ENCODE results near the gene SAA2. TPM values are rescaled to one million over a fixed set of nuclear protein-coding genes. Genes with fewer than 3 reads are reported as not detected.

Gene SAA2
- total RNA-seq, 1 experiment from 2014 or later = not detected

DNA sequence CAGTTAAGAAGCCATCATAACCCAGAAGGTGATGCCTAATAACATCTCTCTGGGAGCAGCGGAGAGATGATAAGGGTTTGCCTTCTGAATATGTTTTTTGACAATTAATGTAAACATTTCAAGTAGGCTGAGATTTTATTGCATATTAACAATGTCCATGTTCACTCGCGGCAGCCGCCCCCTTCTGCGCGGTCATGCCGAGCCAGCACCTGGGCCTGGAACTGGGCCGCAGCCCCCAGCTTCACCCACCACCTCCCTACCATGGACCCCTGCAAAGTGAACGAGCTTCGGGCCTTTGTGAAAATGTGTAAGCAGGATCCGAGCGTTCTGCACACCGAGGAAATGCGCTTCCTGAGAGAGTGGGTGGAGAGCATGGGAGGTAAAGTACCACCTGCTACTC lies 13.3 kb upstream of the SAA2 start:
- H3K9me2 ChIP-seq (replicated peaks; ENCODE audit: low read length) = no peaks in the 10 kb centered on the region
- no peaks in the 10 kb centered on the region for H3K4me1 ChIP-seq (ENCODE audit: insufficient read depth, low read length)
- intact Hi-C loops (cut with micrococcal nuclease) = no loop called here
- H3K27me3 ChIP-seq (ENCODE audit: low read length) = peaks cover 17% of the 10 kb centered on the region
- POLR2A ChIA-PET (ENCODE audit: unreplicated experiment) = no interaction called here
- CTCF ChIA-PET = no interaction called here
- no peaks in the 10 kb centered on the region for H3K36me3 ChIP-seq (ENCODE audit: low read depth, low read length)
- no peak overlapping the region for H2AFZ ChIP-seq (ENCODE audit: low read length)
- no peak overlapping the region for H3K27ac ChIP-seq (ENCODE audit: low read length)
- no peaks in the 10 kb centered on the region for H4K20me1 ChIP-seq (ENCODE audit: low read length)
- no peak for TF ChIP-seq EZH2phosphoT487 (IDR thresholded peaks at IDR 0.05; ENCODE audit: borderline replicate concordance, low read length)
- TF ChIP-seq, protein P1, sequence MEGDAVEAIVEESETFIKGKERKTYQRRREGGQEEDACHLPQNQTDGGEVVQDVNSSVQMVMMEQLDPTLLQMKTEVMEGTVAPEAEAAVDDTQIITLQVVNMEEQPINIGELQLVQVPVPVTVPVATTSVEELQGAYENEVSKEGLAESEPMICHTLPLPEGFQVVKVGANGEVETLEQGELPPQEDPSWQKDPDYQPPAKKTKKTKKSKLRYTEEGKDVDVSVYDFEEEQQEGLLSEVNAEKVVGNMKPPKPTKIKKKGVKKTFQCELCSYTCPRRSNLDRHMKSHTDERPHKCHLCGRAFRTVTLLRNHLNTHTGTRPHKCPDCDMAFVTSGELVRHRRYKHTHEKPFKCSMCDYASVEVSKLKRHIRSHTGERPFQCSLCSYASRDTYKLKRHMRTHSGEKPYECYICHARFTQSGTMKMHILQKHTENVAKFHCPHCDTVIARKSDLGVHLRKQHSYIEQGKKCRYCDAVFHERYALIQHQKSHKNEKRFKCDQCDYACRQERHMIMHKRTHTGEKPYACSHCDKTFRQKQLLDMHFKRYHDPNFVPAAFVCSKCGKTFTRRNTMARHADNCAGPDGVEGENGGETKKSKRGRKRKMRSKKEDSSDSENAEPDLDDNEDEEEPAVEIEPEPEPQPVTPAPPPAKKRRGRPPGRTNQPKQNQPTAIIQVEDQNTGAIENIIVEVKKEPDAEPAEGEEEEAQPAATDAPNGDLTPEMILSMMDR (conservative IDR thresholded peaks at IDR 0.05; ENCODE audit: low read depth, low read length) = no peak
- TF ChIP-seq EZH2 (IDR thresholded peaks at IDR 0.05; ENCODE audit: low read length, unreplicated experiment) = no peak
- no peaks in the 10 kb centered on the region for H3K79me2 ChIP-seq (ENCODE audit: low read length)
- no peaks in the 10 kb centered on the region for H3K9me3 ChIP-seq (ENCODE audit: low read length)
- no peak overlapping the region for H3K4me2 ChIP-seq (ENCODE audit: low read length)
- BruUV-seq (replicated peaks) = no TSS peak
- no peak for ATAC-seq
- no peak for DNase-seq
- no peak overlapping the region for H3K9ac ChIP-seq (ENCODE audit: low read length)
- no peak overlapping the region for H3K4me3 ChIP-seq (ENCODE audit: low read length)
- H3F3A ChIP-seq (ENCODE audit: low read length, unreplicated experiment) = no peaks in the 10 kb centered on the region

DNA sequence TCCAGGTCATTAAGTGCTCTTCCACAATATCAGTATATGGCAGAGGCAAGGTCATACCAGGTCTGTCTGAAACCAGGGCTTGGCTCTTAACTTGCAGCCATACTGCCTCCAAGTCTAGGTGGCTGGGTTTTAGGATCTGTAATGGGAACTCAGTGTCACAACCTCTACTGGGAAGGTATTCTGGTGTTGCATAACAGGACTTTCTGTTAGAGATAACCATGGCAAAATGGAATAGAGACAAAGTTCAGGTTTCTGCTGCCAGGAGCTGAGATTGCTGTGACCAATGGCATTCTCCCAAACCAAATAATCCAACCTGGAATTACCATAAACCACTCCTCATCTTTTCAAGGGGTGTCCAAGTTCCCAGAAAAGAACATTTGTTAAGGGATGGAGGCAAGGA lies 10.8 kb upstream of the SAA2 start:
- Histone ChIP-seq H3K9me2 (replicated peaks; ENCODE audit: low read length) (no peaks in the 10 kb centered on the region), H3K4me3 (ENCODE audit: low read length) (no peak overlapping the region), H3K27me3 (ENCODE audit: low read length) (peaks cover 19% of the 10 kb centered on the region), H3K79me2 (ENCODE audit: low read length) (no peaks in the 10 kb centered on the region), H3K36me3 (ENCODE audit: low read depth, low read length) (no peaks in the 10 kb centered on the region), H3K4me1 (ENCODE audit: insufficient read depth, low read length) (no peaks in the 10 kb centered on the region), H3K9me3 (ENCODE audit: low read length) (no peaks in the 10 kb centered on the region), H2AFZ (ENCODE audit: low read length) (no peak overlapping the region), H3K27ac (ENCODE audit: low read length) (no peak overlapping the region), H4K20me1 (ENCODE audit: low read length) (no peaks in the 10 kb centered on the region), H3K4me2 (ENCODE audit: low read length) (no peak overlapping the region), H3K9ac (ENCODE audit: low read length) (no peak overlapping the region), H3F3A (ENCODE audit: low read length, unreplicated experiment) (no peaks in the 10 kb centered on the region)
- CTCF ChIA-PET = no interaction called here
- BruUV-seq (replicated peaks) = no TSS peak
- DNase-seq (no peak), ATAC-seq (no peak)
- TF ChIP-seq EZH2 (IDR thresholded peaks at IDR 0.05; ENCODE audit: low read length, unreplicated experiment) = no peak
- TF ChIP-seq, protein P1 (conservative IDR thresholded peaks at IDR 0.05; ENCODE audit: low read depth, low read length) = no peak
- no peak for TF ChIP-seq EZH2phosphoT487 (IDR thresholded peaks at IDR 0.05; ENCODE audit: borderline replicate concordance, low read length)
- POLR2A ChIA-PET (ENCODE audit: unreplicated experiment) = no interaction called here
- intact Hi-C loops (cut with micrococcal nuclease) = no loop called here

DNA sequence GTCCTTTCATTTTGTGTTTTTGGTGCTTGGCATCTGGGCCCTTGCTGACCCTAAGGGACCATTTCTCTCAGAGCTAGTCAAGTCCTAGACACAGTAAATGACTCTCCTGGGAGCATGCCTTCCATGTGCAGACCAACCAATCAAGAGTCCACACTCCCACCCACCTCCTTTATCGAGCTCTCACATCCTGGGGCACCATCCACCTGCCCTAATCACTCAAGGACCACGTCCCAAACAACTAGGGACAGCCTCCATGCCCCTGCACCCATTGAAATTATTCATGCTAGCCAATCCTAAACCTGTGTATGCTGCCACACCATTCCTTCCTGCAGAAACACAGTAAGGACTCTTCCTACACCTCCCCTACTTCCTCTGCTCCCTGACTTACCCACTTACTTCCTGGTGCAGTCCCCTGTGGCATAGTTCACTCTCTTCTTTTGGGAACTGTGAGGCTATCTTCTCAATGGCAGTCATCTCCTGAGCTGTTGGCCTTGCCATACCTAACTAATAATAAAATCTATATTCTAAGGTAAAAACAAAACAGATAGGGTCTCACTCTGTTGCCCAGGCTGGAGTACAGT lies 6.4 kb upstream of the SAA2 start:
- no peak overlapping the region for H3K9ac ChIP-seq (ENCODE audit: low read length)
- ATAC-seq (no peak), DNase-seq (no peak)
- no peaks in the 10 kb centered on the region for H3K79me2 ChIP-seq (ENCODE audit: low read length)
- H3K9me2 ChIP-seq (replicated peaks; ENCODE audit: low read length) = no peaks in the 10 kb centered on the region
- H2AFZ ChIP-seq (ENCODE audit: low read length) = no peak overlapping the region
- H3K4me1 ChIP-seq (ENCODE audit: insufficient read depth, low read length) = no peaks in the 10 kb centered on the region
- H3K27ac ChIP-seq (ENCODE audit: low read length) = no peak overlapping the region
- H3K27me3 ChIP-seq (ENCODE audit: low read length) = peaks cover 14% of the 10 kb centered on the region
- no peaks in the 10 kb centered on the region for H3K9me3 ChIP-seq (ENCODE audit: low read length)
- no peaks in the 10 kb centered on the region for H3F3A ChIP-seq (ENCODE audit: low read length, unreplicated experiment)
- ChIA-PET CTCF (no interaction called here), POLR2A (ENCODE audit: unreplicated experiment) (no interaction called here)
- H4K20me1 ChIP-seq (ENCODE audit: low read length) = no peaks in the 10 kb centered on the region
- TF ChIP-seq, protein P1 (conservative IDR thresholded peaks at IDR 0.05; ENCODE audit: low read depth, low read length) = no peak
- no peak overlapping the region for H3K4me3 ChIP-seq (ENCODE audit: low read length)
- no TSS peak for BruUV-seq (replicated peaks)
- H3K36me3 ChIP-seq (ENCODE audit: low read depth, low read length) = no peaks in the 10 kb centered on the region
- intact Hi-C loops (cut with micrococcal nuclease) = no loop called here
- no peak overlapping the region for H3K4me2 ChIP-seq (ENCODE audit: low read length)

All from PC-3 (cell line).